H4 (cell line): ENCODE data around the gene RAPGEF4. TPM values are rescaled to one million over a fixed set of nuclear protein-coding genes. Genes with fewer than 3 reads are reported as not detected.
A peak's percentile ranks its signal among the peaks of the same experiment; 100 is the strongest.

ENCODE experiments used
- DNase-seq: peaks from one replicate; pipeline ENCODE4 v3.0.0-alpha.2; 2015; ENCODE audit warnings: low spot score
- total RNA-seq: library from RNA; depleted of rRNA; stranded (reverse); fragments of >200 nt; shearing (Covaris generic); gene quantifications from 2 replicates; pipeline ENCODE4 v1.2.3, GENCODE V29; 2014; rRNA removed

RAPGEF4 gene
- 0.72 and 1.7 TPM in 2 replicates for total RNA-seq

GRCh38 chr2:172735582-172736423 is at the start of gene RAPGEF4:
Gene RAPGEF4, plus strand, starts transcription at chr2:172735845. Its CDS starts 139 bp downstream, at chr2:172735984.
- no peak for DNase-seq

DNA sequence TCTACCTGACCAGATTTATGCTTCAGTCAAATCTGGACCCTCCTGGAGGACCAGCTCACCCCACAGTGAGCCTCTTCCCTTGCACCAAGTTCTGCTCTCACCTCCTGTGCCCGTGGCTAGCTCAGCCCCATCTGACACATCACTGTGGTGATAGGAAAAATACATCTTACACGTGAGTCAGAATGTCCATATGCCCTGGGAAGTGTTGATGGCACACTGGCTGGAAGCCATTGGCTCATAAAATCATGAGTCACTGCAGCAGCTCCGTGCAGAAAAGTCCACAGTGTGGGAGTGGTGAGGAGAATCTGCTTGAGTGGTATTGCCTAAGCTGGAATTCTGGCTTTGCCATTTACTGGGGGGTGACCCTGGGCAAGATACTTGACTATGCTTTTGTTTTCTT is 42.6 kb upstream of the RAPGEF4 start:
- peak; percentile 96 for DNase-seq

- no peak for DNase-seq
Observed at GRCh38 chr2:172693529-172694455, 41.9 kb upstream of the RAPGEF4 start.

DNA sequence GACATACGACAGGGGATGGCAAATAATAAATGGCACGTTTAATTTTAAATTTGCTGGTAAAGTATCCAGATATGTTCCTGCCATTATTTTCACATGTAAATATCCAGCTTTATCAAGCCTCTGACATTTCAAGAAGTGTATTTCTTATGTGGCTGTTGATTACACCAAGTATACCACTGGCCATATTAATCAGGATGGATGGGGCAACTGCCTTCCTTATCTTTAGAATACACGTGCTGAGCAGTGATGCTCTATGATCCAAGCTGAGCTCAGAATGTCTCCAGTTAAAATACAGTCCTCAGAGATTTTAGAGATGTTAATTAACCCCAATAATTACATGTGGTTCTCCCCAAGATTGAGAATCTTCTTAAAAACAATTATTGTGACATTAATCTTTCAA is 38.3 kb upstream of the RAPGEF4 start:
- DNase-seq: no peak

DNA sequence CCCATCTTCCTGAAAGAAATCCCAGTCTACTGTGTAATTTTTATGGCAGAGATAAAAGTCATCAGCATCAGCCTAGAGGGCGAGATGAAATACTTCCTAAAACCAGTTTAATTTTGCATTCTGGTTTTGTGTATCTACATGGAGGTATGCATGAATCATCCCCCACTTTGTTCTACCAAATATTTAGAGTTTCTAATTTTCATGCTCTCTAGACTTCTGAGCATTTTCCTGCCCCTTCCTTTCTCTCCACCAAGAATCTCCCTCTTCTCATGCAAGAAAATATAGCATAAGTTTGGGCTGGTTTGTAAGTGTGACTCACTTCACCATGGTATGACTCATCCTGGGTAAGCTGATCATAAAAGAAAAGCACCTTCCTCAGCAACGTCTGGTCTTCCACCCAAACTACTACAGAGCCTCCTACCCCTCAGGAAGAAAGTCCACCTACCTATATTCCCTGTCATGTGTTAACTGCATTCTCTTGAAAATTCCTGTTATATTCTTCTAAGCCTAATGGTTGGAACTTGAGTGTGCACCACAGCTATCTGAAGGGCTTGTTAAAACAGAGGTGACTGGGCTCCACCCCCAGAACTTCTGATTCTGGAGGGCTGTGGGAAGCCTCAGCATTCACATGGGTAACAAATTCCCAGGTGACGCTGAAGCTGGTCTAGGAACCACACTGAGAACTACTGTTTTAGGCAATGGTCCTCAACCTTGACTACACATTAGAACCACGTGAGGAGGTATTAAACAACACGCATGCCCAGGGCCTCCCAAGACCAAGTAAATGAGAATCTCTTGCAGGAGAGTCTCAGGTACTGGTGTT is 37.4 kb upstream of the RAPGEF4 start:
- peak; percentile 90 for DNase-seq

DNA sequence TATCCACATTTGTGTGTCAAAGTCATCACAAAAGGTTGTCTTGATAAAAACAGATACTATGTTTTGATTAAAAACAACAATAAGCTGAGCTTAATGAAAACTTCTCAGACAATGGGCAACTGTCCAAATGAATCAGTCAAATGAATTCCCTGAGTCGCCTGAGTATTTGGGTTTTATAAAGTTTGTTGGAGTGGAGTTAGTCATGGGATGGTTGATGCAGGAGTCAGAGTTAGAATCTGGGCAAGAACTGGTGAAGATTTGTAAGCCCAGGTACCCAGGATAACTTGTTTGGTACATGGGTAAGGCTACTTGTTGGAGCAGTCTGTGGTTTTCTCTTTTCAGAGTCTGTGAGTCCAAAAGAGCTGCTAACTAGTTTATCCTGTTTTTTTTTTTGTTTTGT is 34.4 kb upstream of the RAPGEF4 start:
- DNase-seq: peak; percentile 31

DNA sequence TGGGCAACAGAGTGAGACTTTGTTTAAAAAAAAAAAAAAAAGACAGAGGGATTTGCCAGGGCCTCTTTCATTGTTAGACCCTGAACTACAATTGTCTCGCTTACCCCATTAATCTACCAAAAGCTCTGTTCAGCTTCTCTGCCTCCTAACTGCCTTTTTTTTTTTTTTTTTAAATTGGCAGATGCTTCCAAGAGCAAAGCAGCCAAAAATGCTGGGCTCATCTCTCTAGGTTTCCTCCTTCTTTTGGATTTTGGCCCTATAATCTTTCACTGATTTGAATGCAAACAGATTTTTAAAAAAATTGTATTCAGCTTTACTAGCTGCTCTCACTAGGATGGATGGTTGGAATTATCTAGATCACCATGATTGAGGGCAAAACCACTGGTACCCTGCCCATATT is 33.2 kb upstream of the RAPGEF4 start:
- no peak for DNase-seq

DNA sequence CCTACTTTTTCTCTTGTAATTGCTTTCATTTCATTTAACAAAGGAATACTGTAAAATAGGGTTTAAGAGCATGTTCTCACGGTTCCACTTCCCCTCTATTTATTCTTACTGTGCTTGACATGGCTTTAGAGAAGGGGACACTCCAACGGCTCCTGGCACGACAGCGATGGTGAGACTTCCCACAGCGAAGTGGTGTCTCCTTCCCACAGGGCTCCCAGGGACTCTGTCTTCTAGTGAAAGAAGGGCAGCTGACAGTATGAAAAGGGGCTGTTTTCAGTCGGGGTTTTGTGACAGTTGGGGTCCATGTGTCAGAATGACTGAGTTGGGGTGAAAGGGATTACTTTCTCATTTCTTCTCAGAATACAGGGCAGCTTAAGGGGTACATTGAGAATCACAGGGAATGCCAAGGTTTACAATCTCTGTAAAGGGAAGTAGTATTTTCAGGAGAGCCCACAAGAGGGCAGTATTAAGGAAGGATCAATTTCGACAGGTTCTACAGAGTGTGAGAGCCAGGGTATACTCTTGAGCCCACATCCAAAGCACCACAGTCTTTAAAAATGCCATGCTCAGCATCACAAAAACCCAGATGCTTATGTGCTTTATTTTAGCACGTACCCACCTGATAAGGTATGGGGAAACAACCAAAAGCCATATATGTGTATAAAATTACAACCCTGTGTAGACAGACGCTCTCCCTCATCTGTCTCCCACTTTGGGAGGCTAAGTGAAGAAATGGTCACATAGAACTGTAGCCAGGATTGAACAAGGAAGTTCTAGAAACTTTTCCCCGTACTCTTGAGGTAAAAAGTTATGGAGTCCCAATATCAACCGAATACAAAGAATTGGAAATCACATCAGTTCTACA is 31.3 kb upstream of the RAPGEF4 start:
- DNase-seq: peak; percentile 30

GRCh38 chr2:172705352-172705751 is 30.3 kb upstream of the RAPGEF4 start:
- DNase-seq: no peak

DNA sequence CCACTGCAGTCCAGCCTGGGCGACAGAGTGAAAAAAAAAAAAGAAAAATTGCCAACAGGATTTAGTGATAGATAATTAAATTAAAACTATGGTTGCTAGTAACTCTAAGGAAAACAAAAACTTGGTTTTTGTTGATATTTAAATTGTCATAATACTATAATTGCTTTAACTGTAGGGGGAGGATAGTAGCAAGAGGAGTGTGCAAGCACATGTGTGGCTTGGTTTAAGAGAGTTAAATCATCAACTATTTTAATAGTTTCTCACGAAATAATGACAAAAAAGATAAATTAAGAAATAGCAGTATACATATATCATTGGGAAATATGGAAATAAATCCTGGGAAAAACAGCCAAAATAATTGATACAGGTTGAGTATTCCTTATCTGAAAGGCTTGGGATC is 27.4 kb upstream of the RAPGEF4 start:
- DNase-seq: no peak

- no peak for DNase-seq
Observed at GRCh38 chr2:172709566-172710291, 25.9 kb upstream of the RAPGEF4 start.

DNA sequence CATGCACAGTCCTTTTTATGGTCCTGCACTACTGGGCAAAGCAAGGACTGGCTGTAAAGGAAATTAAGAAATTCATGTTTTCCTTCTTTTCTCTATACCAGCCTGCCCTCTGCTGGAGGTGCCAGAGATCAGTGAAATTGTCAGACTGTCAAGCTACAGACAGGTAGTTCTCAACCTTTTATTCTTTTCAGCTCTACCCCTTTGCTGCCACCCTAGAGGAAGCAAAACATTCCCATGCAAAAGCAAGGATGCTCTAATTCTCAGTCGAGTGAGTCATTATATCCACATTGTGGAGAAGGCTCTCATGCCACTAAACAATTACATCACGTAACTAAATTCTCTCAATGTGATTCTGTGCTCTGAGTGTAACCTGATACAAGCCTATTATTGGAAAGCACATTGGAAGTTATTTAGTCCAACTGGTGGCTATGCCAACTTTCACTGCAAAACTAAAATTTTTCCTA is 25.0 kb upstream of the RAPGEF4 start:
- DNase-seq: peak; percentile 93

DNA sequence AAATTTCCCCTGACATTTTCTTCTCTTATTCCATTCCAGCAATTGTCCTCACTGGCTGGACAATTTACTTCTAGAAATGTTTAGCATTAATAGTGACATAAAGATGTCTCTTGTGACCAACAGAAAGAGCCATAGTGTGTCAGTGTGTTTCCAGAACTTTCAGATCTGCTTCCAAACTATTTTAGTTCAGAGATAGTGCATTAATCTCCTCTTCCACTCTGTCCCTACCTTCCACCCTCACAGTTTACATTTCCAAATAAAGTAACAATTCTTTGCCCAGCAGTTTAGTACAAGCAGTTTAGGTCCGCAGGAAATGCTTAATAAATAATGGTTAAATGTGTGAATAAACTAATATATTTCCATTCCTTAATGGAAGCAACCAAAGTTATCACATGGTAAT is 24.5 kb upstream of the RAPGEF4 start:
- no peak for DNase-seq

GRCh38 chr2:172712251-172712650 is 23.4 kb upstream of the RAPGEF4 start:
- DNase-seq: no peak

- DNase-seq: no peak
Observed at GRCh38 chr2:172713365-172713875, 22.2 kb upstream of the RAPGEF4 start.

- DNase-seq: no peak
Observed at GRCh38 chr2:172722481-172722880, 13.2 kb upstream of the RAPGEF4 start.

- no peak for DNase-seq
Observed at GRCh38 chr2:172723286-172723685, 12.4 kb upstream of the RAPGEF4 start.

GRCh38 chr2:172724724-172725123 is 10.9 kb upstream of the RAPGEF4 start:
- no peak for DNase-seq

- DNase-seq: no peak
Observed at GRCh38 chr2:172725284-172725683, 10.4 kb upstream of the RAPGEF4 start.

GRCh38 chr2:172725746-172726145 is 9.9 kb upstream of the RAPGEF4 start:
- DNase-seq: no peak
